ENCODE data around the gene PACSIN1.

GRCh38 chr6:34575326-34575725, 109.5 kb downstream of the PACSIN1 start:
- no peak for TF ChIP-seq POLR2A (IDR thresholded peaks at IDR 0.05)
- TF ChIP-seq, protein P1, sequence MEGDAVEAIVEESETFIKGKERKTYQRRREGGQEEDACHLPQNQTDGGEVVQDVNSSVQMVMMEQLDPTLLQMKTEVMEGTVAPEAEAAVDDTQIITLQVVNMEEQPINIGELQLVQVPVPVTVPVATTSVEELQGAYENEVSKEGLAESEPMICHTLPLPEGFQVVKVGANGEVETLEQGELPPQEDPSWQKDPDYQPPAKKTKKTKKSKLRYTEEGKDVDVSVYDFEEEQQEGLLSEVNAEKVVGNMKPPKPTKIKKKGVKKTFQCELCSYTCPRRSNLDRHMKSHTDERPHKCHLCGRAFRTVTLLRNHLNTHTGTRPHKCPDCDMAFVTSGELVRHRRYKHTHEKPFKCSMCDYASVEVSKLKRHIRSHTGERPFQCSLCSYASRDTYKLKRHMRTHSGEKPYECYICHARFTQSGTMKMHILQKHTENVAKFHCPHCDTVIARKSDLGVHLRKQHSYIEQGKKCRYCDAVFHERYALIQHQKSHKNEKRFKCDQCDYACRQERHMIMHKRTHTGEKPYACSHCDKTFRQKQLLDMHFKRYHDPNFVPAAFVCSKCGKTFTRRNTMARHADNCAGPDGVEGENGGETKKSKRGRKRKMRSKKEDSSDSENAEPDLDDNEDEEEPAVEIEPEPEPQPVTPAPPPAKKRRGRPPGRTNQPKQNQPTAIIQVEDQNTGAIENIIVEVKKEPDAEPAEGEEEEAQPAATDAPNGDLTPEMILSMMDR (IDR thresholded peaks at IDR 0.05): no peak
